Middle frontal gyrus (tissue), 1 donor: ENCODE measurements around the gene SERPINB7.

ENCODE experiments used
- DNase-seq: peaks from one replicate; pipeline ENCODE4 v3.0.0-alpha.2; 2015; ENCODE audit warnings: low spot score; ENCODE audit errors: extremely low spot score

Gene SERPINB7

GRCh38 chr18:63837590-63837989 is 62.4 kb downstream of the SERPINB7 start:
- DNase-seq: no peak

GRCh38 chr18:63843008-63843407 is 67.8 kb downstream of the SERPINB7 start:
- no peak for DNase-seq

DNA sequence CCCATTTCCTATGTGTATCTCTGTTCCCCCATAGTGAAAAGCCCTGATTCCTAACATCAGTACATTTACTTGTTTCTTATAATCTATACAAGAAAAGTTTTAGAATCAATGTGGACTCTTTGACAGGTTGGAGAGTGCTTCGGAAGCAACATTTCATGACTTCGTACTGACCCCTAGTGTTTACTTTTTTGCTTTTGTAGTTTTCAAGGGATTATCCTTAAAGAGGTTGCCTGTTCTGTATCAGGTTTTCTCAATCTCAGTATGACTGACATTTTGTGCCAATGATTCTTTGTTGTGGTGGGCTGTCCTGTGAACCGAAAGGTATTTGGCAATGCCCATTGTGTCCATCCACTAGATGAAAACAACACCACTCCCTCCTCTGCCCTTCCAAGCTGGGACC is 69.0 kb downstream of the SERPINB7 start:
- no peak for DNase-seq

DNA sequence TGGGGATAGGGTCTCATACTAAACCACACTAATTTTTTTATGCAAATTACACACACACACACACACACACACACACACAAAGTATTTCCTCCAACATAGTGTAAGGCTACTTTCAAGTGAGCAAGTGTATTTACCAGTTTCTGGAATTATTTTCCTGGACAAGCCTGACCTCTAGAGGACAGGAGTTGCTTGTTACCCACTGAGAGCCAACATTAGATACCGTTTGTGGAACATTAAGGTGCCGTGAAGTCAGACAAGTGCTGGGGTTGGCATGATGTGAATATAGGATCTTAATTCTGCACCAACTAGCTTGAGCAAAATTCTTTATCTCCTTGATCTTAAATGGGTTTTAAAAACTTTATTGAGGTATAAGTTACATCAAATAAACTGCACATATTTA is 72.9 kb downstream of the SERPINB7 start:
- no peak for DNase-seq

DNA sequence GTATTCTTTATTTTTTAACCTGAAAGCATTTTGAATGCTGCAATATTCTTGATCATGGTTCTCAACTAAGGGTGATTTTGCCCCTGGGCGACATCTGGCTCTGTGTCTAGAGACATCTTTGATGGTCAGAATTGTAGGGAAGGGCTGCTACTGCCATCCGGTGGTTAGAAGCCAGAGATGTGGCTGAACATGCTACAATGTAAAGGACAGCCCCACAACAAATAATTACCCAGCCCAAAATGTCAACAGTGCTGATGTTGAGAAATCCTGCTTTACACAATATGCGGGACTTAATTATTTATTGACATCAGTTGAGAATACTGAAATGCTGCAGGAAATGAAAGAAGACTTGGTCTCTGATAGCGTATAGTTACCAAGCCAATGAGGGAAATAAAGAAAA is 74.8 kb downstream of the SERPINB7 start:
- DNase-seq: no peak

DNA sequence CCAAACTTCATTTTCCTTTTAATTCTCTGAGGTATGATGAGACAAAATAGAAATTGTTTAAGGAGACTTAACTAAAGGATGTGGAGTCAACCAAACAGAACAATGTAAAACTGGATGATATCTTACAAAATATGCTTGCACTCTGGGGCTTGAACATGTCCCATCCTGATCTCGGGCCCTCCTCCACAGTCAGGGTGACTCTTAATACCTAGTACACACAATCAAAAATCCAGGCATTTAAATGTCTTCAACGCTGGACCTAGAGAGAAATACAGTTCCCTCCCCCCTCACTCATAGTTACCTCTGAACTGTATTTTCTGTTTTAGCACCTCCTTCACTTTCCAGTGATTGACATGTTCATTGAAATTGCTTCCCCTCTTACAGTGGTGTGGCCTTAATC is 75.4 kb downstream of the SERPINB7 start:
- no peak for DNase-seq
